Activated naive CD4-positive, alpha-beta T cell treated with anti-CD3 and anti-CD28 coated beads, Interleukin-2, amount 50 U/mL, for 16 hours (primary cell): ENCODE measurements around the gene C2orf15.
"Not testable (repeated sequence)": the region's sequence is repeated elsewhere in the genome, so short reads cannot be mapped to it uniquely, and the experiment has no call there.

Source experiments
- DNase-seq: peaks from one replicate; pipeline ENCODE4 v3.0.0-alpha.2; 2020

C2orf15 gene

GRCh38 chr2:99169534-99169933 is 28.0 kb downstream of the C2orf15 start:
- DNase-seq, result no peak

GRCh38 chr2:99171377-99172140 is 30.1 kb downstream of the C2orf15 start:
- DNase-seq, result no peak

GRCh38 chr2:99180755-99181623 is 39.5 kb downstream of the C2orf15 start, which contains the start of the genes MITD1 and MRPL30:
MITD1 (minus strand) TSS chr2:99181058; CDS start chr2:99180981, 77 bp downstream.
MRPL30 (plus strand) TSS chr2:99181184; CDS start chr2:99186204, 5,020 bp downstream.
- DNase-seq, result peak; percentile 87

GRCh38 chr2:99181624-99182000 is 40.1 kb downstream of the C2orf15 start:
- no peak for DNase-seq

DNA sequence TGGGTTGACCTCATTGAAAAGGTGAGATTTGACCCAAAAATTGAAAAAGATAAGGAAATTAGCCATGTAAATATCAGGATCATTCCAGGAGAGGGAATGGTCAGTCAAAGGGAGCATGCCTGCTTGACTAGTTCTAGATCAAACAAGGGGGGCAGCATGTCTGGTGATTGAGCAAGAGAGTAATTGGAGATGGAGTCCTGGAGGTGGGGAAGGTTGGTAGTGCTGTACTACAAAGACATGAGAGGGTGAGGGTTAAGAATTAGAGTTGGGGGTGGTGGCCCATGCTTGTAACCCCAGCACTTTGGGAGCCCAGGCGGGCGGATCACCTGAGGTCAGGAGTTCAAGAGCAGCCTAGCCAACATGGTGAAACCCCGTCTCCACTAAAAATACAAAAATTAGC is 41.5 kb downstream of the C2orf15 start:
- no peak for DNase-seq

DNA sequence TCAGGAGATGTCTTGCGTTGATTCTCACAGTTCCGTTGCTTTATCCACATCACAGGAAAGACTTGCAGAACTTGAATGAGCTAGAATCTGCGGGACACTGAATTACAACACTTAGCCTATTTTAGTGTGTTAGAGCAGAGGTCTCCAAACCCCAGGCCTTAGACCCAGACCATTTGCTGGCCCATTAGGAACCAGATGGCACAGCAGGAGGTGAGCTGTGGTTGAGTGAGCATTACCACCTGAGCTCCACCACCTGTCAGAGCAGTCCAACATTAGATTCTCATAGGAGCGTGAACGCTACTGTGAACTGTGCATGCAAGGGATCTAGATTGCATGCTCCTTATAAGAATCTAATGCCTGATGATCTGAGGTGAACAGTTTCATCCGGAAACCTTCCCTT is 43.3 kb downstream of the C2orf15 start:
- no peak for DNase-seq

- DNase-seq, result no peak
Measured at GRCh38 chr2:99187011-99187410, 45.5 kb downstream of the C2orf15 start.

- no peak for DNase-seq
Measured at GRCh38 chr2:99188357-99188756, 46.9 kb downstream of the C2orf15 start.

- DNase-seq, result no peak
Measured at GRCh38 chr2:99190548-99190947, 49.0 kb downstream of the C2orf15 start.

- DNase-seq, result not testable (repeated sequence)
Measured at GRCh38 chr2:99192364-99192763, 50.9 kb downstream of the C2orf15 start.

- DNase-seq, result no peak
Measured at GRCh38 chr2:99198103-99198841, 56.8 kb downstream of the C2orf15 start.

DNA sequence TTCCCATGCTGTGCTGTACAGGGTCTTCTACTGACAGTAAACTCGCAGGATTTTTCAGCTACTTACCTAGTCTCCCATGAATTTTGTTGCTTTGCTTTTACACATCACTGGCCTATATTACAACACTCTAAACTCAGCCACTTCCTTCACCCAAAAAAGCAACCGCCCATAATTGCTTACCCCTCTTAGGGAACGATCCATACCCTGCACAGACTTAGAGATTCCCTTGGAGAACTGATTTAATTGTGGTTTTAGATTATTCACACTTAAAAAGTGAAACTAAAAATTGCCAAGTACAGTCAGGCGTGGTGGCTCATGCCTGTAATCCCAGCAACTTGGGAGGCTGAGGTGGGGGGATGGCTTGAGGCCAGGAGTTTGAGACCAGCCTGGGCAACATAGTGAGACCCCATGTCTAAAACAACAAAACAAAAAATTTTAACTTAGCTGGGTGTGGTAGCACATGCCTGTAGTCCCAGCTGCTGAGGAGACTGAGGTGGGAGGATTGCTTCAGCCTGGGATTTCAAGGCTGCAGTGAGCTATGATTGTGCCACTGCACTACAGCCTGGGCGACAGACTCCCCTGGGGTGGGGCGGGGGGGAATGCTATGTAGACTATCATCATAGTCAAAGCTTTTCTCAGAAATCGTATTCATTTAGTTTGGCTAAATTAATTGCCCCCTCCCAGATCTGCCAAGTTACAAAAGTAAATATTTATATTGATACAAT is 58.7 kb downstream of the C2orf15 start:
- no peak for DNase-seq
